Measurements from ENCODE around the gene KRTAP9-2. TPM values are rescaled to one million over a fixed set of nuclear protein-coding genes. Genes with fewer than 3 reads are reported as not detected.

KRTAP9-2 gene
- total RNA-seq, 1 donor from 2014 or later = not detected

- H3K36me3 Mint-ChIP-seq = no peaks in the 10 kb centered on the region
- H3K4me3 Mint-ChIP-seq = no peak overlapping the region
- no peaks in the 10 kb centered on the region for H3K4me1 Mint-ChIP-seq
- H3K9me3 Mint-ChIP-seq = no peaks in the 10 kb centered on the region
- no peak overlapping the region for H2AFZ ChIP-seq (replicated peaks)
- no peaks in the 10 kb centered on the region for H3K4me1 ChIP-seq
- H3K4me3 ChIP-seq = no peak overlapping the region
- TF ChIP-seq EZH2 (IDR thresholded peaks at IDR 0.05) = no peak
- no peak for TF ChIP-seq CTCF (IDR thresholded peaks at IDR 0.05)
- TF ChIP-seq EZH2phosphoT487 (IDR thresholded peaks at IDR 0.05) = no peak
- H3K27ac ChIP-seq = no peak overlapping the region
- H3K27me3 ChIP-seq = no peaks in the 10 kb centered on the region
- no peaks in the 10 kb centered on the region for H3K36me3 ChIP-seq
- H3K9me3 ChIP-seq (ENCODE audit: low read depth) = no peaks in the 10 kb centered on the region
- H4K20me1 ChIP-seq (ENCODE audit: low read depth) = no peaks in the 10 kb centered on the region
- no peak overlapping the region for H3K9ac ChIP-seq
- peaks cover 7% of the 10 kb centered on the region for H3K27me3 Mint-ChIP-seq (ENCODE audit: insufficient read depth, low read depth)
- H3K27ac Mint-ChIP-seq = no peak overlapping the region
- H3K79me2 ChIP-seq (ENCODE audit: low read depth) = no peaks in the 10 kb centered on the region
- no peak overlapping the region for H3K4me2 ChIP-seq
- no peaks in the 10 kb centered on the region for H3F3A ChIP-seq (ENCODE audit: low read depth)
- no peak for DNase-seq (ENCODE audit: low spot score)
These were observed 29.8 kb downstream of the KRTAP9-2 start for GRCh38 chr17:41256291-41256685.

- no peak for TF ChIP-seq CTCF (IDR thresholded peaks at IDR 0.05)
- no peak for TF ChIP-seq EZH2 (IDR thresholded peaks at IDR 0.05)
- TF ChIP-seq EZH2phosphoT487 (IDR thresholded peaks at IDR 0.05) = no peak
- Mint-ChIP-seq H3K4me3 (no peak overlapping the region), H3K4me1 (no peaks in the 10 kb centered on the region), H3K36me3 (no peaks in the 10 kb centered on the region), H3K27ac (no peak overlapping the region), H3K27me3 (ENCODE audit: insufficient read depth, low read depth) (peaks cover 4% of the 10 kb centered on the region), H3K9me3 (no peaks in the 10 kb centered on the region)
- Histone ChIP-seq H3K4me1 (no peaks in the 10 kb centered on the region), H3K27me3 (no peaks in the 10 kb centered on the region), H3K79me2 (ENCODE audit: low read depth) (no peaks in the 10 kb centered on the region), H3K36me3 (no peaks in the 10 kb centered on the region), H3K4me3 (no peak overlapping the region), H3K9me3 (ENCODE audit: low read depth) (no peaks in the 10 kb centered on the region), H3K4me2 (no peak overlapping the region), H3F3A (ENCODE audit: low read depth) (no peaks in the 10 kb centered on the region), H2AFZ (replicated peaks) (no peak overlapping the region), H3K9ac (no peak overlapping the region), H4K20me1 (ENCODE audit: low read depth) (no peaks in the 10 kb centered on the region), H3K27ac (no peak overlapping the region)
- DNase-seq (ENCODE audit: low spot score) = no peak
These were observed 32.0 kb downstream of the KRTAP9-2 start for GRCh38 chr17:41258406-41258805.

- TF ChIP-seq EZH2 (IDR thresholded peaks at IDR 0.05) = no peak
- TF ChIP-seq CTCF (IDR thresholded peaks at IDR 0.05) = no peak
- no peak for TF ChIP-seq EZH2phosphoT487 (IDR thresholded peaks at IDR 0.05)
These were observed 36.8 kb downstream of the KRTAP9-2 start for GRCh38 chr17:41263212-41263611.

More at GRCh38 chr17:41263212-41263611, 36.8 kb downstream of the KRTAP9-2 start:
- no peaks in the 10 kb centered on the region for H3K9me3 Mint-ChIP-seq
- H3K27ac Mint-ChIP-seq = no peak overlapping the region
- peaks cover 3% of the 10 kb centered on the region for H3K27me3 Mint-ChIP-seq (ENCODE audit: insufficient read depth, low read depth)
- H3K4me2 ChIP-seq = no peak overlapping the region
- H3K4me3 ChIP-seq = no peak overlapping the region
- H3K79me2 ChIP-seq (ENCODE audit: low read depth) = no peaks in the 10 kb centered on the region
- no peaks in the 10 kb centered on the region for H3K27me3 ChIP-seq
- no peak overlapping the region for H3K4me3 Mint-ChIP-seq
- no peak overlapping the region for H3K9ac ChIP-seq
- H3K4me1 Mint-ChIP-seq = no peaks in the 10 kb centered on the region
- H3K36me3 Mint-ChIP-seq = no peaks in the 10 kb centered on the region
- DNase-seq (ENCODE audit: low spot score) = no peak
- H3F3A ChIP-seq (ENCODE audit: low read depth) = no peaks in the 10 kb centered on the region
- H3K9me3 ChIP-seq (ENCODE audit: low read depth) = no peaks in the 10 kb centered on the region
- no peak overlapping the region for H2AFZ ChIP-seq (replicated peaks)
- no peaks in the 10 kb centered on the region for H4K20me1 ChIP-seq (ENCODE audit: low read depth)
- no peaks in the 10 kb centered on the region for H3K36me3 ChIP-seq
- no peak overlapping the region for H3K27ac ChIP-seq
- H3K4me1 ChIP-seq = no peaks in the 10 kb centered on the region
